ENCODE results near the gene NEURL2.
"Not testable (repeated sequence)": the region's sequence is repeated elsewhere in the genome, so short reads cannot be mapped to it uniquely, and the experiment has no call there.

DNA sequence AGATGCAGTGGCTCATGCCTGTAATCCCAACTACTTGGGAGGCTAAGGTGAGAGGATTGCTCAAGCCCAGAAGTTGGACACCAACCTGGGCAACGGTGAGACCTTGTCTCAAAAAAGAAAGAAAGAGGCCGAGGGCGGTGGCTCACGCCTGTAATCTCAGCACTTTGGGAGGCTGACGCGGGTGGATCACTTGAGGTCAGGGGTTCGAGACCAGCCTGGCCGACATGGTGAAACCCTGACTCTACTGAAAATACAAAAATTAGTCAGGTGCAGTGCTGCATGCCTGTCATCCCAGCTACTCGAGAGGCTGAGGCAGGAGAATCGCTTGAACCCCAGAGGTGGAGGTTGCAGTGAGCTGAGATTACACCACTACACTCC lies 16.9 kb downstream of the NEURL2 start:
- TF ChIP-seq, protein P1, sequence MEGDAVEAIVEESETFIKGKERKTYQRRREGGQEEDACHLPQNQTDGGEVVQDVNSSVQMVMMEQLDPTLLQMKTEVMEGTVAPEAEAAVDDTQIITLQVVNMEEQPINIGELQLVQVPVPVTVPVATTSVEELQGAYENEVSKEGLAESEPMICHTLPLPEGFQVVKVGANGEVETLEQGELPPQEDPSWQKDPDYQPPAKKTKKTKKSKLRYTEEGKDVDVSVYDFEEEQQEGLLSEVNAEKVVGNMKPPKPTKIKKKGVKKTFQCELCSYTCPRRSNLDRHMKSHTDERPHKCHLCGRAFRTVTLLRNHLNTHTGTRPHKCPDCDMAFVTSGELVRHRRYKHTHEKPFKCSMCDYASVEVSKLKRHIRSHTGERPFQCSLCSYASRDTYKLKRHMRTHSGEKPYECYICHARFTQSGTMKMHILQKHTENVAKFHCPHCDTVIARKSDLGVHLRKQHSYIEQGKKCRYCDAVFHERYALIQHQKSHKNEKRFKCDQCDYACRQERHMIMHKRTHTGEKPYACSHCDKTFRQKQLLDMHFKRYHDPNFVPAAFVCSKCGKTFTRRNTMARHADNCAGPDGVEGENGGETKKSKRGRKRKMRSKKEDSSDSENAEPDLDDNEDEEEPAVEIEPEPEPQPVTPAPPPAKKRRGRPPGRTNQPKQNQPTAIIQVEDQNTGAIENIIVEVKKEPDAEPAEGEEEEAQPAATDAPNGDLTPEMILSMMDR (IDR thresholded peaks at IDR 0.05) = peak in 1 of 6 experiments; percentile 2
- TF ChIP-seq POLR2A (IDR thresholded peaks at IDR 0.05) = not testable (repeated sequence)

Data from esophagus squamous epithelium (tissue), 4 donors.